BLaER1 treated with 17β-estradiol and CSF1 and Interleukin-3, amounts not matched to agents 10 nM and 100 nM (cell line): ENCODE data around the gene FAM168A.

Source experiments
- H3K27ac ChIP-seq, 11 experiments: shearing (Covaris generic); formaldehyde crosslinking; 2 replicates each; pipeline ENCODE4 v1.8.1; 2022
- H3K27me3 ChIP-seq, 11 experiments: shearing (Covaris generic); formaldehyde crosslinking; 2 replicates each; pipeline ENCODE4 v1.8.1; 2022
- H3K36me3 ChIP-seq, 11 experiments: shearing (Covaris generic); formaldehyde crosslinking; 2 replicates each; pipeline ENCODE4 v1.8.1; 2022
- H3K4me1 ChIP-seq, 10 experiments: shearing (Covaris generic); formaldehyde crosslinking; 2 replicates each; pipeline ENCODE4 v1.8.1; 2022
- H3K4me2 ChIP-seq, 11 experiments: shearing (Covaris generic); formaldehyde crosslinking; 2 replicates each; pipeline ENCODE4 v1.8.1; 2022
- H3K4me3 ChIP-seq, 10 experiments: shearing (Covaris generic); formaldehyde crosslinking; 2 replicates each; pipeline ENCODE4 v1.8.1; 2022
- H3K9ac ChIP-seq, 11 experiments: shearing (Covaris generic); formaldehyde crosslinking; 2 replicates each; pipeline ENCODE4 v1.8.1; 2022
- H3K9me3 ChIP-seq, 11 experiments: shearing (Covaris generic); formaldehyde crosslinking; replicated peaks in 1 of 11; 2 replicates each; pipeline ENCODE4 v1.8.1; 2022
- H4K20me1 ChIP-seq, 11 experiments: shearing (Covaris generic); formaldehyde crosslinking; 2 replicates each; pipeline ENCODE4 v1.8.1; 2022
- Cebpa-rat ChIP-seq, 11 experiments: shearing (Covaris generic); IDR thresholded peaks; 2 replicates each; pipeline ENCODE4 v1.8.1; 2022

FAM168A gene

GRCh38 chr11:73425108-73425507 lies 172.8 kb downstream of the FAM168A start:
- H3K4me2 ChIP-seq = peak overlapping the region in 7 of 11 experiments; percentile 34 to 97 (median 83); a peak in 14 of 22 replicates
- H3K27me3 ChIP-seq = no peaks in the 10 kb centered on the region
- H3K9me3 ChIP-seq = no peaks in the 10 kb centered on the region
- H4K20me1 ChIP-seq = no peaks in the 10 kb centered on the region; a peak in 1 of 22 replicates
- H3K9ac ChIP-seq = peak overlapping the region in 5 of 11 experiments; percentile 4 to 54 (median 47); a peak in 7 of 22 replicates
- peak overlapping the region in 8 of 11 experiments; percentile 10 to 80 (median 71); a peak in 15 of 22 replicates for H3K27ac ChIP-seq
- H3K4me3 ChIP-seq = no peak overlapping the region
- peaks cover 3 to 30% (median 17%) of the 10 kb centered on the region in 11 experiments; a peak in 17 of 22 replicates for H3K36me3 ChIP-seq
- TF ChIP-seq Cebpa-rat (IDR thresholded peaks at IDR 0.05) = 0 out of 22 replicates have a peak, but pooled peaks of 1 of the 11 experiments have one; percentile 17
- peaks cover 0 to 88% (median 19%) of the 10 kb centered on the region in 10 experiments; a peak in 14 of 20 replicates for H3K4me1 ChIP-seq

DNA sequence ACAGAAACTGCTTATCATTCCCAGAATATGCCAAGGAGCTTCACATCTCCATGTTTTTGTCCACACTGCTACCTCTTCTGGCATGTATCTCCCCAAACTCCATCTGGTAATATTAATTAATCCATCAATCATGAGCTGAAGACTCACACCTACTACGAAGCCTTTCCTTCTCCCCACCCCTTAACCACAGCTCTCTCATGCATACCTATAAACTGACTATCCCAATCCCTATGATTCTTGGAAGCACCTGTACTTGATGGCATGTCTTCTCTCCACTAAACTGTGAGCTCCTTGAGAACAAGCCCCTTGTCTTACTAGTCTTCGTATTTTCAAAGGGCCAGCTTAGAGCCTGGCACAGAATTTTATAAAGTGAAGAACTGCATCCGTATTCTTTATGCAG lies 174.4 kb downstream of the FAM168A start:
- Histone ChIP-seq H4K20me1 (no peaks in the 10 kb centered on the region; a peak in 1 of 22 replicates), H3K27ac (peak overlapping the region in 5 of 11 experiments; percentile 5 to 80 (median 78); a peak in 6 of 22 replicates), H3K27me3 (no peaks in the 10 kb centered on the region), H3K9me3 (peaks cover 0 to 1% (median 0%) of the 10 kb centered on the region in 11 experiments; a peak in 1 of 22 replicates), H3K36me3 (peaks cover 14 to 29% (median 17%) of the 10 kb centered on the region in 11 experiments; a peak in 21 of 22 replicates), H3K4me2 (peak overlapping the region in 4 of 11 experiments; percentile 42 to 97 (median 84); a peak in 6 of 22 replicates), H3K4me1 (peaks cover 0 to 74% (median 19%) of the 10 kb centered on the region in 10 experiments; a peak in 14 of 20 replicates), H3K4me3 (no peak overlapping the region), H3K9ac (no peak overlapping the region)
- no peak for TF ChIP-seq Cebpa-rat (IDR thresholded peaks at IDR 0.05)

DNA sequence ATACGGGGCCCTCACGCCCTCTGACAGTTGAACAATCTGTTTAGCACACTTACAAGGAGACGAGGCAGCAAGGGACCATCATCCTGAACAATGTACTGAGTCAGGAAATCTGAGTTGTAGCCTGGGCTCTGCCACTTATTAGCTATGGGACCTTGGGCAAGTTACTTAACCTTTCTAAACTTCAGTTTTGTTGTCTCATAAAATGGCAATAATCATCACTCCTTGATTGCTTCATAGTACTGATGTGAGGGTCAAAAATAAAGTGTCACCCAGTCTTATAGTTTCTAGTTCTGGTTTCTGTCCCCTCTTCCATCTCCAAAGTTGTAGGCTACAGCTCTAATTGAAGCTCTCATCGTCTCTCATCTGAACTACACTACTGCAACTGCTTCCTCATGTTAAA lies 175.0 kb downstream of the FAM168A start:
- peaks cover 0 to 74% (median 19%) of the 10 kb centered on the region in 10 experiments; a peak in 14 of 20 replicates for H3K4me1 ChIP-seq
- H3K36me3 ChIP-seq = peaks cover 20 to 30% (median 23%) of the 10 kb centered on the region in 11 experiments
- H3K4me3 ChIP-seq = no peak overlapping the region
- no peaks in the 10 kb centered on the region for H3K27me3 ChIP-seq
- no peaks in the 10 kb centered on the region; a peak in 1 of 22 replicates for H4K20me1 ChIP-seq
- peaks cover 0 to 7% (median 0%) of the 10 kb centered on the region in 11 experiments; a peak in 6 of 22 replicates for H3K9me3 ChIP-seq
- H3K4me2 ChIP-seq = peak overlapping the region in 4 of 11 experiments; percentile 42 to 97 (median 84); a peak in 8 of 22 replicates
- peak overlapping the region in 4 of 11 experiments; percentile 41 to 80 (median 75); a peak in 6 of 22 replicates for H3K27ac ChIP-seq
- no peak overlapping the region for H3K9ac ChIP-seq
- no peak for TF ChIP-seq Cebpa-rat (IDR thresholded peaks at IDR 0.05)

DNA sequence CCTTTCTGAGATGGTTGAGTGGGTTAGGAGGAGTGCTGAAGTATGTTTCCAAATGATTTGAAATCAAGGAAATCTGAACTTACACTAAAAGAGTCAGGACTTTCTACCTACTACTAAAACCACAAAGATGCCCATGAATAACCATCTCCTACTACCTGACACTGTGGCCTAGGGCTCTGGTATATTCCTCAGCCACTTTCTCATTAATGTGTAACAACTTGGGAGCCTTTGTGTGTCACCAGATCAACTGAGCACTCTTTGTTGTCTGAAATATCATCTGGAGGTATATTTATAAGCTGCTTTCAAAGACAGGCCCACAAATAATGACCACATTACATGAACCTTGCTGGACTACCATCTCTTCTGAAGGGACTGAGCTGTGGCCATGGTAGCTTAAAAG lies 177.8 kb downstream of the FAM168A start:
- Histone ChIP-seq H3K4me1 (peaks cover 0 to 74% (median 17%) of the 10 kb centered on the region in 10 experiments; a peak in 14 of 20 replicates), H3K4me2 (no peak overlapping the region), H3K9ac (no peak overlapping the region), H3K27me3 (no peaks in the 10 kb centered on the region), H3K9me3 (peaks cover 0 to 8% (median 0%) of the 10 kb centered on the region in 11 experiments; a peak in 6 of 22 replicates), H3K27ac (no peak overlapping the region), H3K36me3 (peaks cover 26 to 57% (median 38%) of the 10 kb centered on the region in 11 experiments), H3K4me3 (no peak overlapping the region), H4K20me1 (no peaks in the 10 kb centered on the region; a peak in 2 of 22 replicates)
- TF ChIP-seq Cebpa-rat (IDR thresholded peaks at IDR 0.05) = no peak

- TF ChIP-seq Cebpa-rat (IDR thresholded peaks at IDR 0.05) = no peak
- peaks cover 26 to 88% (median 48%) of the 10 kb centered on the region in 11 experiments for H3K36me3 ChIP-seq
- no peaks in the 10 kb centered on the region; a peak in 1 of 22 replicates for H4K20me1 ChIP-seq
- H3K27me3 ChIP-seq = no peaks in the 10 kb centered on the region
- peak overlapping the region in 3 of 11 experiments; percentile 30 to 82 (median 32); a peak in 6 of 22 replicates for H3K4me2 ChIP-seq
- no peak overlapping the region for H3K9ac ChIP-seq
- H3K4me1 ChIP-seq = peaks cover 0 to 75% (median 15%) of the 10 kb centered on the region in 10 experiments; a peak in 12 of 20 replicates
- peaks cover 0 to 8% (median 0%) of the 10 kb centered on the region in 11 experiments; a peak in 6 of 22 replicates for H3K9me3 ChIP-seq
- no peak overlapping the region for H3K4me3 ChIP-seq
- H3K27ac ChIP-seq = peak overlapping the region in 1 of 11 experiments; percentile 57; a peak in 1 of 22 replicates
These were observed 181.1 kb downstream of the FAM168A start for GRCh38 chr11:73416786-73417185.

DNA sequence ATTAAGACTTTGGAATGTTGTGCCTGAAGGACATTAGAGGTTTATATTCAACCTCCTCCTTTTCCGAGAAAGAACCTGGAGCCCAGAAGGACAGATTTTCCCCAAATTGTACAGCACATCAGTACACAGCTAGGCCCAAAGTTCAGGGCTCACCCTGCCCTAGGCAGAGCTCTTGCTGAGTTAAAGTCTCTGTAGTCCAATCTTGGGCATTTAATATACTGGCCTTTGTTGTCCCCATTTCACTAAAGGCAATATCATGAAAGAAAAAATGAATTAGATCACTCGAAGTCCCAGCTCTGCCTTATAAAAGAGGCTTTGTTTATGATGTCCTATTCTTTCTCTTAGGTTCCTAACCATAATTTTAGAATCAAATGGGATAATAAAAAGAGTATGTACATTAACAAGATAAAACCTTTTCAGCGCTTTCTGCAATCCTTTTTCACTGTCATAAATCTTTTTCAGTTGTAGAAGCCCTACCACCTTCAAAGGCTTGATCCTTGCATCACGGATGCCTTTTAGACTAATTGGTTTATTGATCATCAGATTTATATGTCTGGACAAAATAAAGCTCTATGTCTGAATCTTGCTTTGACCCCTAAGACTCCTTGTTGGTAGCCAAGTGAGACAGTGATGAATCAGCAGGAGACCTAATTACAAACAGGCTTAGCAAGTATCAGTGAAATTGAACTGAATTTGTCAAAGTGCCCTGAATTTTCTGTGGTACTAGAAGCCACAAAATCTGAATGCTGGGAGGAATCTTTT lies 181.9 kb downstream of the FAM168A start:
- peaks cover 0 to 8% (median 0%) of the 10 kb centered on the region in 11 experiments; a peak in 6 of 22 replicates for H3K9me3 ChIP-seq
- peak overlapping the region in 4 of 11 experiments; percentile 32 to 82 (median 56); a peak in 6 of 22 replicates for H3K4me2 ChIP-seq
- no peaks in the 10 kb centered on the region for H3K27me3 ChIP-seq
- H3K4me3 ChIP-seq = no peak overlapping the region
- H3K9ac ChIP-seq = 0 out of 22 replicates have a peak overlapping the region, but pooled peaks of 1 of the 11 experiments have one; percentile 8
- H4K20me1 ChIP-seq = no peaks in the 10 kb centered on the region; a peak in 1 of 22 replicates
- peaks cover 27 to 94% (median 56%) of the 10 kb centered on the region in 11 experiments for H3K36me3 ChIP-seq
- H3K27ac ChIP-seq = peak overlapping the region in 5 of 11 experiments; percentile 38 to 71 (median 44); a peak in 6 of 22 replicates
- H3K4me1 ChIP-seq = peaks cover 0 to 75% (median 15%) of the 10 kb centered on the region in 10 experiments; a peak in 12 of 20 replicates
- TF ChIP-seq Cebpa-rat (IDR thresholded peaks at IDR 0.05) = no peak

DNA sequence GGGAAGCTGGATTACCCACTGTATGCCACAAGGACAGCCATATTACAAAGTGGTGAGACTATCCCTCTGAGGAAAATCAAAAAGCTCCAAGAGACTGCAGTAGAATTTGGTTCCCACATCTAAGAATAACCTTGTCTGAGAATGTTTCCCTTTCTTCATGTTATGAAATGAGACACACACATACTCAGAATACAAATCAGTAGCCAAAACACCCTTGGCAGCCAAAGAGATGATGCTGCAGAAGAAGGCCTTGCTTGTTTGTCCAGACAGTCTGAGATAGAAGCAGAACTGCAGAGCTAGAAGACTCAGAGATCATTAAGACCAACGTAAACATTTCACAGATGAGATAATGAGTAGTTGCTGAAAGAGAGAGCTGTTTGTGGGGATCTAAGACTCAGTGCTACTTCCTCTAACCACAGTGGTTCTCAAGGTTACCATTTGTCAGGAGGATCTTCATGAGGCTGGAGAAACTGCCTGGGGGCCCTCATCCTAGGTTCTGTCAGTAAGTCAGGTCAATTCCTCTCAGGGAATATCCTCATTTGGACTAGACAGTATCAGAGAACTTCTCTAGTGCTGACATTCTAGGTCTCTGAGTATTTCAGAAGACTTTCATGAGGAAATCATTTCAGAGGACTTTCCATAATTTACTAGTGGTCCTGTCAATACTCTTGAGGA lies 182.8 kb downstream of the FAM168A start:
- Histone ChIP-seq H3K27ac (peak overlapping the region in 5 of 11 experiments; percentile 38 to 71 (median 44); a peak in 9 of 22 replicates), H3K27me3 (no peaks in the 10 kb centered on the region), H3K4me1 (peaks cover 0 to 79% (median 15%) of the 10 kb centered on the region in 10 experiments; a peak in 12 of 20 replicates), H4K20me1 (no peaks in the 10 kb centered on the region; a peak in 1 of 22 replicates), H3K36me3 (peaks cover 33 to 96% (median 60%) of the 10 kb centered on the region in 11 experiments), H3K4me2 (peak overlapping the region in 5 of 11 experiments; percentile 30 to 82 (median 34); a peak in 10 of 22 replicates), H3K9me3 (peaks cover 0 to 8% (median 0%) of the 10 kb centered on the region in 11 experiments; a peak in 6 of 22 replicates), H3K4me3 (no peak overlapping the region), H3K9ac (peak overlapping the region in 3 of 11 experiments; percentile 19 to 52 (median 46); a peak in 4 of 22 replicates)
- no peak for TF ChIP-seq Cebpa-rat (IDR thresholded peaks at IDR 0.05)

DNA sequence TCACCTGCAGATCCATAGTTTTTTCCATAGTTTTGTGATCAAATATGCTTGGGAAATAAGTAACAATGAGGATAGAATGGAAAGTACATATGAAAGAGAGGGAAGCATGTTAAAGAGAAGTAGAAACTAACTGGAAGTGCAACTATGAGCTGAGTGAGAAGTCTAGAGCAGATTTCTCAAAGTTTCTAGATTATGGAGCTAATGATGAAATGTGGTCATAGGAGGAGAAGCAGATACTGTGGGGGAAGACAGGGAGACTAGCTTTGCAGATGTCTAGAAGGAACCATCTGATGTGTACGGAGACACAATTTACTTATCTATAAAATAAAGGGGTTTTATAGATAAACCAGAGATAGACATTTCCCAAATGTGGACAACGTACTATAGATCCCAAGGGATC lies 184.7 kb downstream of the FAM168A start:
- Histone ChIP-seq H3K36me3 (peaks cover 36 to 96% (median 61%) of the 10 kb centered on the region in 11 experiments), H3K4me3 (no peak overlapping the region), H4K20me1 (no peaks in the 10 kb centered on the region; a peak in 2 of 22 replicates), H3K9me3 (peaks cover 0 to 5% (median 0%) of the 10 kb centered on the region in 11 experiments; a peak in 6 of 22 replicates), H3K27me3 (no peaks in the 10 kb centered on the region), H3K27ac (peak overlapping the region in 4 of 11 experiments; percentile 34 to 71 (median 58); a peak in 6 of 22 replicates), H3K9ac (peak overlapping the region in 1 of 11 experiments; percentile 11; a peak in 1 of 22 replicates), H3K4me1 (peaks cover 0 to 90% (median 15%) of the 10 kb centered on the region in 10 experiments; a peak in 12 of 20 replicates), H3K4me2 (peak overlapping the region in 4 of 11 experiments; percentile 24 to 82 (median 54); a peak in 6 of 22 replicates)
- TF ChIP-seq Cebpa-rat (IDR thresholded peaks at IDR 0.05) = no peak
